GM21528 (cell line): Measurements from ENCODE around the gene SLC44A4.

ENCODE experiments used
- ATAC-seq: cut with Tn5 transposase; IDR thresholded peaks from one replicate; pipeline ENCODE4 v1.9.1; 2021; ENCODE audit warnings: mild to moderate bottlenecking, moderate library complexity; ENCODE audit not compliant: unreplicated experiment, low FRiP score

SLC44A4 gene

GRCh38 chr6:31813465-31813849 lies 65.3 kb downstream of the SLC44A4 start:
- no peak for ATAC-seq
